Measurements from ENCODE around the gene UVSSA. TPM values are rescaled to one million over a fixed set of nuclear protein-coding genes. Genes with fewer than 3 reads are reported as not detected.
"Not testable (repeated sequence)": the region's sequence is repeated elsewhere in the genome, so short reads cannot be mapped to it uniquely, and the experiment has no call there.

The UVSSA gene
- total RNA-seq, 2 experiments from 2014 or later = 22.2 to 22.3 TPM

DNA sequence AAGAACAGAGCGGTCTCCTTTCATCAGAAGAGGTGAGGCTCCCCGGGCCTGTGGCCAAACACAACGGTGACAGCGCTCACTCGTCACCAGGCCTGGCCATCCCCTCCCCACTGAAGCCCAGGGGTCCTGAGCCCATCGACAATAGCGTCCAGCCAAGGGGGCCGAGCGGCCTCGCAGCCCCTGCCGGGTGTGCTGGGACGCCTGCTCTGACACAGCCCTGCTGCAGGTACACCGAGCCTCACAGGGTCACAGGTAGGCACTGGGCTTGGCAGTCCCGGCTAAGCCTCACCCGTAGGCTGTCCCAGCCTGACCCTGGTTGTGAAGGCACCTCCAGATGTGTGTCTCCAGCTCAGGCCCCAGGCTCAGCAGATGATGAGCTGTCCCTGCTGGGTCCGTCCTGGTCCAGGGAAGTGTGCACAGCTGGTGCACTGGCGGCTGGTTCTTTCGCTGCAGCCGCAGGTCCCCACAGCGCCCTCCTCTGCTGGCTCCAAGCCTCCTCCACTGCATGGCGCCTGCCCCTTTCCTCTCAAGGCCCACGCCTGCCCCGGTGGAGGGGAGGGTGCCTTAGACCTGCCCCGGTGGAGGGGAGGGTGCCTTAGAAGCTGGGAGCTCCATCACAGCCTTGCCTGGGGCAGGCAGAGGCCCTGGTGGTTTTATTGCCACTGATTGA lies 21.5 kb downstream of the UVSSA start:
- Mint-ChIP-seq H3K9me3 (no peaks in the 10 kb centered on the region), H3K27ac (no peak overlapping the region), H3K4me3 (no peak overlapping the region), H3K27me3 (no peaks in the 10 kb centered on the region), H3K4me1 (no peaks in the 10 kb centered on the region), H3K36me3 (ENCODE audit: low read depth) (no peaks in the 10 kb centered on the region)
- no peak for DNase-seq
- CTCF ChIA-PET = no interaction called here
- POLR2A ChIA-PET = no interaction called here

DNA sequence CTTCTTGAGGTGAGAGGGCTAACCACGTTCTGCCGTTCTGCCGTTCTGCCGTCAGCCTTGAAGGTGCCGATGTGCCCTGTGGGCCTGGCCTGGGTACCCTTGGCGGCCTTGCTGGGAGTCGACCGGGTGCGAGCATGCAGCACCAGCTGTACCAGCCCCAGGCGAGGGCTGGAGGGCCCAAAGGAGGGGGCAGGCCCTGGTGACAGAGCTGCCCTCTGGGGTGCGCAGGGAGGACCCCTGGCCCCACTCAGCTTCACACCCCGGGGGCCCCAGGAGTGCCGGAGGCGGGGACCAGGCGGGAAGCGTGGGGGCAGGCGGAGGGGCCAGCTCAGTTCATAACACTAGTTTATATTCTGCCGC lies 22.1 kb downstream of the UVSSA start:
- no peaks in the 10 kb centered on the region for H3K27me3 Mint-ChIP-seq
- POLR2A ChIA-PET = no interaction called here

GRCh38 chr4:1369479-1370079 lies 22.6 kb downstream of the UVSSA start:
- Mint-ChIP-seq H3K4me1 (no peaks in the 10 kb centered on the region), H3K36me3 (ENCODE audit: low read depth) (no peaks in the 10 kb centered on the region), H3K9me3 (no peaks in the 10 kb centered on the region), H3K4me3 (no peak overlapping the region), H3K27ac (no peak overlapping the region), H3K27me3 (no peaks in the 10 kb centered on the region)
- DNase-seq = no peak
- ChIA-PET CTCF (no interaction called here), POLR2A (no interaction called here)

More for the DNA sequence above, 22.1 kb downstream of the UVSSA start:
- CTCF ChIA-PET = no interaction called here
- no peak for DNase-seq
- Mint-ChIP-seq H3K4me1 (no peaks in the 10 kb centered on the region), H3K36me3 (ENCODE audit: low read depth) (no peaks in the 10 kb centered on the region), H3K27ac (no peak overlapping the region), H3K4me3 (no peak overlapping the region), H3K9me3 (no peaks in the 10 kb centered on the region)

- H3K9me3 Mint-ChIP-seq = no peaks in the 10 kb centered on the region
- POLR2A ChIA-PET = no interaction called here
- no peak overlapping the region for H3K4me3 Mint-ChIP-seq
- DNase-seq = no peak
- CTCF ChIA-PET = no interaction called here
- no peak overlapping the region for H3K27ac Mint-ChIP-seq
- H3K4me1 Mint-ChIP-seq = no peaks in the 10 kb centered on the region
- H3K27me3 Mint-ChIP-seq = no peaks in the 10 kb centered on the region
- no peaks in the 10 kb centered on the region for H3K36me3 Mint-ChIP-seq (ENCODE audit: low read depth)
Observed at GRCh38 chr4:1370321-1371124, 23.5 kb downstream of the UVSSA start.

- CTCF ChIA-PET = no interaction called here
- no peak overlapping the region for H3K4me3 Mint-ChIP-seq
- no peak overlapping the region for H3K27ac Mint-ChIP-seq
- no peaks in the 10 kb centered on the region for H3K4me1 Mint-ChIP-seq
- H3K9me3 Mint-ChIP-seq = no peaks in the 10 kb centered on the region
- POLR2A ChIA-PET = no interaction called here
- H3K27me3 Mint-ChIP-seq = no peaks in the 10 kb centered on the region
- H3K36me3 Mint-ChIP-seq (ENCODE audit: low read depth) = no peaks in the 10 kb centered on the region
- no peak for DNase-seq
Observed at GRCh38 chr4:1371176-1372165, 24.5 kb downstream of the UVSSA start.

DNA sequence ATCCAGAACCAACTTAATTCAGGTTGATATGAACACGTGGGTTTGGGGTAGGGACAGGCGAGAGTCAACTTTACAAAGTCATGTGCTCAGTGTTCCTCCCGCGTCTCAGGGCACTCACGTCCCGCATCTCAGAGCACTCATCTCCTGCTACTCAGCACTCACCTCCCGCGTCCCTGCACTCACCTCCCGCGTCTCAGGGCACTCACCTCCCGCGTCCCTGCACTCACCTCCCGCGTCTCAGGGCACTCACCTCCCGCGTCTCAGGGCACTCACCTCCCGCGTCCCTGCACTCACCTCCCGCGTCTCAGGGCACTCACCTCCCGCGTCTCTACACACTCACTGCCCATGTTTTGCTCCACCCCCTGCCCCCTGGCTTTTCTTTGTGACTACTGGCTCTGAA lies 25.6 kb downstream of the UVSSA start:
- POLR2A ChIA-PET; H3K36me3 Mint-ChIP-seq (ENCODE audit: low read depth); H3K4me1 Mint-ChIP-seq; H3K4me3 Mint-ChIP-seq; H3K9me3 Mint-ChIP-seq; CTCF ChIA-PET; DNase-seq; H3K27ac Mint-ChIP-seq; H3K27me3 Mint-ChIP-seq: not testable (repeated sequence)

GRCh38 chr4:1373892-1374705 lies 27.1 kb downstream of the UVSSA start:
- no peak overlapping the region for H3K4me3 Mint-ChIP-seq
- CTCF ChIA-PET = no interaction called here
- H3K9me3 Mint-ChIP-seq = no peaks in the 10 kb centered on the region
- no peak overlapping the region for H3K27ac Mint-ChIP-seq
- H3K36me3 Mint-ChIP-seq (ENCODE audit: low read depth) = no peaks in the 10 kb centered on the region
- POLR2A ChIA-PET = no interaction called here
- no peak for DNase-seq
- no peaks in the 10 kb centered on the region for H3K27me3 Mint-ChIP-seq
- no peaks in the 10 kb centered on the region for H3K4me1 Mint-ChIP-seq

DNA sequence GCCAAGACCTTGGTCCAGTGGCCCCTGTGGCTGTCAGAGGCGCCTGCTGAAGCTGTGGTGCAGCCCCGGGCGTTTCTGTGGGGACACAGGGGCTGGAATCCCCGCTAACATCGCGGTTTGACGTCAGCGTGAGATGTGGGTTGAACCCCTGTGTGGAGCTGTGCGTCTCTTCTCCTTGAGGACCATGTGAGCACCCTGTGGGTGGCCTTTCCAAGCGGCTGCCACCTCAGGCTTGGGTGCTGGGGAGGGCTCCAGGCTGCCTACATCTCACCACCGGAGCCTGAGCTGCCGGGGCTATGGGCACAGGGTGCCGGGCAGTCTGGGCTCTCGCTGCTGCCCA lies 27.7 kb downstream of the UVSSA start:
- no peaks in the 10 kb centered on the region for H3K4me1 Mint-ChIP-seq
- no peaks in the 10 kb centered on the region for H3K9me3 Mint-ChIP-seq
- H3K4me3 Mint-ChIP-seq = no peak overlapping the region
- DNase-seq = no peak
- ChIA-PET CTCF (no interaction called here), POLR2A (no interaction called here)
- H3K27ac Mint-ChIP-seq = no peak overlapping the region
- no peaks in the 10 kb centered on the region for H3K27me3 Mint-ChIP-seq
- H3K36me3 Mint-ChIP-seq (ENCODE audit: low read depth) = no peaks in the 10 kb centered on the region

DNA sequence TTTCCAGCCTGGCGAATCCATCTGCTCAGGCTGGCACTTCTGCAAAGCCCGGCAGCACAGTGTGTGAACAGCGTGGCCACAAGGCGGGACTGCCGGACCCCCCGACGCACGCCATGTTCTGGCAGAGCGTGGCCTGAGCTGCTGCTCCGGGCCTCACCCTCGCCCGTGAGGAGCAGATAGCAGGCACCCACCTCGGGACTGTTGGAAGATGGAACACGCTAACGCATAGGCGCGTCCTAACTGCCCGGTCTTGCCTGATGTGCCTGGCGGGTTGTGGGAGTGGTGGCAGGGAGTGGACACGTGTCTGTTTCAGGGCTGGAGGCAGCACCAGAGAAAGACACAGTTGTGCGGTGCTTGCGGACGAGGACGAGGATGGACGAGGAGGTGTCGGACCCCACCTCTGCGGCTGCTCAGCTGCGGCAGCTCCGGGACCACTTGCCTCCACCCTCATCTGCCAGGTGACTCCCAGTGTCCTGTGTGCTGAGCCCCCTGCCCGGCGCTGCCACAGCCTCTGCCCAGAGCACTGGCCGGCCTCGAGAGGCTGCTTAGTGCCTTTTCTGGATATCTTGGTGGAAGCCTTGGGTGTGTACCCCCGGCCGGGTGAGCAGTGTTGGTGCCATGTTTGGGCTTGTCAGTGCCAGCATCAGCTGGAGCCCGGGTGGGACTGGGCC lies 28.2 kb downstream of the UVSSA start:
- Mint-ChIP-seq H3K4me1 (no peaks in the 10 kb centered on the region), H3K9me3 (no peaks in the 10 kb centered on the region), H3K4me3 (no peak overlapping the region), H3K36me3 (ENCODE audit: low read depth) (no peaks in the 10 kb centered on the region), H3K27ac (no peak overlapping the region), H3K27me3 (no peaks in the 10 kb centered on the region)
- no peak for DNase-seq
- POLR2A ChIA-PET = no interaction called here
- CTCF ChIA-PET = no interaction called here

DNA sequence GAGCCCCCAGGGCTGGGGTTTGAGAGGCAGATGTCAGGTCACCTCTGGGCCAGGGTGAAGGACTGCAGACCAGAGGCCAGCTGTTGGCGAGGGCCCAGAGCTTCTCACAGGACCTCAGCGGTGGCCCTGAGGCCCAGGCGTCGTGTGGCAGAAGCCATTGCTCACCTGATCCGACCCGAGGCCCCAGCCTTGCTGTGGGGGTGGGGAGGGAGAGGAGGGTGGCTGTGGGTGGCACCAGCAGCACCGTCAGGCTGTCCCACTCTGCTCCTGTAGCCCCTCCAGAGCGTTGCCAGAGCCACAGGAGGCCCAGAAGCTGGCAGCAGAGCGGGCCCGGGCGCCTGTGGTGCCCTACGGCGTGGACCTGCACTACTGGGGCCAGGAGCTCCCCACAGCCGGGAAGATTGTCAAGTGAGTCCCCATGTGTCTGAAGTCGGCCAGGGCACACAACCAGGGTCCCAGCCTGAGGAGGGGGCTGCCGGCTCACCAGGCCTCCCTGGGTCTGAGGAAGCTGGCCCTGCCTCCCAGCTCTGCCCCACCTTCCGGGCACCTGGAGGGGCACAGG lies 28.8 kb downstream of the UVSSA start:
- H3K36me3 Mint-ChIP-seq (ENCODE audit: low read depth) = no peaks in the 10 kb centered on the region
- no peak for DNase-seq
- H3K4me3 Mint-ChIP-seq = no peak overlapping the region
- H3K27ac Mint-ChIP-seq = no peak overlapping the region
- H3K4me1 Mint-ChIP-seq = no peaks in the 10 kb centered on the region
- H3K27me3 Mint-ChIP-seq = no peaks in the 10 kb centered on the region
- CTCF ChIA-PET = no interaction called here
- no peaks in the 10 kb centered on the region for H3K9me3 Mint-ChIP-seq
- POLR2A ChIA-PET = no interaction called here

- POLR2A ChIA-PET = no interaction called here
- no peak for DNase-seq
- Mint-ChIP-seq H3K27me3 (no peaks in the 10 kb centered on the region), H3K36me3 (ENCODE audit: low read depth) (no peaks in the 10 kb centered on the region), H3K4me3 (no peak overlapping the region), H3K9me3 (no peaks in the 10 kb centered on the region), H3K27ac (no peak overlapping the region), H3K4me1 (no peaks in the 10 kb centered on the region)
- CTCF ChIA-PET = no interaction called here
Observed at GRCh38 chr4:1376391-1376840, 29.4 kb downstream of the UVSSA start.

Measured in activated CD4-positive, alpha-beta memory T cell treated with anti-CD3 and anti-CD28 coated beads, Interleukin-2, amount 10 ng/mL, durations not matched to agents 7 days and 5 days (primary cell).